GM19467 (cell line): ENCODE results near the gene IL18RAP.

ENCODE experiments used
- ATAC-seq: cut with Tn5 transposase; IDR thresholded peaks from one replicate; pipeline ENCODE4 v1.9.1; 2021; ENCODE audit warnings: mild to moderate bottlenecking, moderate library complexity; ENCODE audit not compliant: unreplicated experiment

Gene IL18RAP

GRCh38 chr2:102451968-102452367 is 29.0 kb downstream of the IL18RAP start:
- ATAC-seq = no peak

- ATAC-seq = no peak
These were observed 30.5 kb downstream of the IL18RAP start for GRCh38 chr2:102453501-102453900.

- ATAC-seq = no peak
These were observed 32.2 kb downstream of the IL18RAP start for GRCh38 chr2:102455061-102455670.

- ATAC-seq = no peak
These were observed 37.5 kb downstream of the IL18RAP start for GRCh38 chr2:102460467-102460866.

GRCh38 chr2:102461188-102461587 is 38.2 kb downstream of the IL18RAP start:
- ATAC-seq = no peak

GRCh38 chr2:102463160-102463559 is 40.2 kb downstream of the IL18RAP start:
- no peak for ATAC-seq

- ATAC-seq = no peak
These were observed 47.2 kb downstream of the IL18RAP start for GRCh38 chr2:102470168-102470567.

- peak; percentile 70 for ATAC-seq
These were observed 50.1 kb downstream of the IL18RAP start, which contains the start of gene SLC9A4 for GRCh38 chr2:102473020-102473419. TSS of gene SLC9A4 (plus strand) at chr2:102473226. CDS start at chr2:102473760, 534 bp downstream.

GRCh38 chr2:102473631-102474030 is 50.7 kb downstream of the IL18RAP start:
- ATAC-seq = no peak

GRCh38 chr2:102474785-102475184 is 51.8 kb downstream of the IL18RAP start:
- ATAC-seq = no peak

GRCh38 chr2:102478686-102479470 is 55.9 kb downstream of the IL18RAP start:
- no peak for ATAC-seq

- ATAC-seq = no peak
These were observed 57.6 kb downstream of the IL18RAP start for GRCh38 chr2:102480285-102481195.

- ATAC-seq = no peak
These were observed 59.0 kb downstream of the IL18RAP start for GRCh38 chr2:102481931-102482330.

GRCh38 chr2:102483086-102483485 is 60.1 kb downstream of the IL18RAP start:
- no peak for ATAC-seq

- no peak for ATAC-seq
These were observed 61.5 kb downstream of the IL18RAP start for GRCh38 chr2:102484310-102485061.

- no peak for ATAC-seq
These were observed 62.3 kb downstream of the IL18RAP start for GRCh38 chr2:102485147-102485785.

- ATAC-seq = no peak
These were observed 64.2 kb downstream of the IL18RAP start for GRCh38 chr2:102486941-102487702.

GRCh38 chr2:102487761-102488462 is 65.0 kb downstream of the IL18RAP start:
- ATAC-seq = no peak

GRCh38 chr2:102489646-102490045 is 66.7 kb downstream of the IL18RAP start:
- ATAC-seq = no peak
